H9 (cell line): ENCODE measurements around the gene EIF4E2. TPM values are rescaled to one million over a fixed set of nuclear protein-coding genes. Genes with fewer than 3 reads are reported as not detected.

Experiments
- DNase-seq: peaks from one replicate; pipeline ENCODE4 v3.0.0-alpha.2; 2017
- H2AFZ ChIP-seq: one replicate; pipeline ENCODE4 v1.6.1; 2013; ENCODE audit warnings: mild to moderate bottlenecking, low read length, control low read depth, moderate library complexity
- H2AK5ac ChIP-seq: 2 replicates; pipeline ENCODE4 v1.6.1; 2013; ENCODE audit warnings: low read length, control low read depth, mixed read lengths; ENCODE audit not compliant: insufficient read length
- H2BK120ac ChIP-seq: one replicate; pipeline ENCODE4 v1.6.1; 2013; ENCODE audit warnings: low read depth, mild to moderate bottlenecking, low read length, control low read depth, inconsistent platforms; ENCODE audit not compliant: poor library complexity, severe bottlenecking
- H2BK12ac ChIP-seq: 2 replicates; pipeline ENCODE4 v1.6.1; 2013; ENCODE audit warnings: low read length, control low read depth, mixed read lengths, low read depth; ENCODE audit not compliant: insufficient read length
- H2BK15ac ChIP-seq: 2 replicates; pipeline ENCODE4 v1.6.1; 2013; ENCODE audit warnings: low read depth, low read length, control low read depth
- H2BK20ac ChIP-seq: one replicate; pipeline ENCODE4 v1.6.1; 2013; ENCODE audit warnings: low read depth, mild to moderate bottlenecking, low read length, control low read depth, inconsistent platforms; ENCODE audit not compliant: poor library complexity, severe bottlenecking
- H2BK5ac ChIP-seq: 2 replicates; pipeline ENCODE4 v1.6.1; 2013; ENCODE audit warnings: low read length, control low read depth, mixed read lengths; ENCODE audit not compliant: insufficient read length
- H3K14ac ChIP-seq: 2 replicates; pipeline ENCODE4 v1.6.1; 2013; ENCODE audit warnings: low read length, control low read depth; ENCODE audit not compliant: insufficient read depth
- H3K18ac ChIP-seq: 2 replicates; pipeline ENCODE4 v1.6.1; 2013; ENCODE audit warnings: low read depth, mild to moderate bottlenecking, mixed read lengths, low read length, control low read depth; ENCODE audit not compliant: insufficient read length
- H3K23ac ChIP-seq: 2 replicates; pipeline ENCODE4 v1.6.1; 2013; ENCODE audit warnings: low read length, control low read depth, mixed read lengths, low read depth; ENCODE audit not compliant: insufficient read length
- H3K23me2 ChIP-seq: 2 replicates; pipeline ENCODE4 v1.6.1; 2013; ENCODE audit warnings: low read depth, mild to moderate bottlenecking, mixed read lengths, low read length, control low read depth; ENCODE audit not compliant: insufficient read length, poor library complexity, severe bottlenecking
- H3K27ac ChIP-seq: 2 replicates; pipeline ENCODE4 v1.5.1; 2013; ENCODE audit warnings: low read length, control low read depth, mixed read lengths, low read depth; ENCODE audit not compliant: insufficient read length
- H3K27me3 ChIP-seq: 2 replicates; pipeline ENCODE4 v1.6.1; 2013; ENCODE audit warnings: low read length, control low read depth, inconsistent platforms; ENCODE audit not compliant: insufficient read depth
- H3K4ac ChIP-seq: 2 replicates; pipeline ENCODE4 v1.6.1; 2013; ENCODE audit warnings: low read depth, mild to moderate bottlenecking, control low read depth, inconsistent platforms, low read length, moderate library complexity
- H3K4me1 ChIP-seq: 2 replicates; pipeline ENCODE4 v1.6.1; 2013; ENCODE audit warnings: low read length, control low read depth, inconsistent platforms; ENCODE audit not compliant: insufficient read depth
- H3K4me2 ChIP-seq: 2 replicates; pipeline ENCODE4 v1.6.1; 2013; ENCODE audit warnings: low read length, control low read depth, mixed read lengths; ENCODE audit not compliant: insufficient read length, insufficient read depth
- H3K56ac ChIP-seq: 2 replicates; pipeline ENCODE4 v1.6.1; 2013; ENCODE audit warnings: low read depth, mild to moderate bottlenecking, mixed read lengths, low read length, control low read depth; ENCODE audit not compliant: insufficient read length
- H3K79me1 ChIP-seq: 2 replicates; pipeline ENCODE4 v1.6.1; 2013; ENCODE audit warnings: low read depth, mild to moderate bottlenecking, moderate library complexity, low read length, control low read depth, inconsistent platforms; ENCODE audit not compliant: insufficient read depth, poor library complexity, severe bottlenecking
- H3K79me2 ChIP-seq: 2 replicates; pipeline ENCODE4 v1.6.1; 2013; ENCODE audit warnings: low read length, control low read depth, inconsistent platforms; ENCODE audit not compliant: insufficient read depth
- H3K9ac ChIP-seq: 2 replicates; pipeline ENCODE4 v1.6.1; 2013; ENCODE audit warnings: low read length, control low read depth, mixed read lengths; ENCODE audit not compliant: insufficient read length; ENCODE audit errors: extremely low read depth
- H3K9me3 ChIP-seq: one replicate; pipeline ENCODE4 v1.6.1; 2013; ENCODE audit warnings: low read depth, low read length, inconsistent platforms; ENCODE audit not compliant: control insufficient read depth
- H3T11ph ChIP-seq: one replicate; pipeline ENCODE4 v1.6.1; 2013; ENCODE audit warnings: mild to moderate bottlenecking, low read length, control low read depth, inconsistent platforms
- H4K20me1 ChIP-seq: one replicate; pipeline ENCODE4 v1.6.1; 2013; ENCODE audit not compliant: control insufficient read depth, insufficient read length, insufficient read depth
- H4K5ac ChIP-seq: 2 replicates; pipeline ENCODE4 v1.6.1; 2013; ENCODE audit warnings: low read depth, mild to moderate bottlenecking, mixed read lengths, low read length, control low read depth; ENCODE audit not compliant: insufficient read length
- H4K8ac ChIP-seq: replicated peaks from 2 replicates; pipeline ENCODE4 v1.6.1; 2013; ENCODE audit warnings: low read length, control low read depth, mixed read lengths, low read depth; ENCODE audit not compliant: insufficient read length
- H4K91ac ChIP-seq: 2 replicates; pipeline ENCODE4 v1.6.1; 2013; ENCODE audit warnings: low read depth, mild to moderate bottlenecking, moderate library complexity, mixed read lengths, low read length, control low read depth; ENCODE audit not compliant: insufficient read length
- H3K27ac Mint-ChIP-seq, 3 experiments: 2 replicates in 2 of 3; 3 replicates in 1 of 3; pipeline ENCODE4 v1.8.0; 2020 to 2021; ENCODE audit warnings: mixed read lengths in 3 of 3, mild to moderate bottlenecking in 1 of 3, moderate library complexity in 1 of 3
- H3K27me3 Mint-ChIP-seq: 2 replicates; pipeline ENCODE4 v1.8.0; 2021; ENCODE audit warnings: low read depth, mild to moderate bottlenecking, moderate library complexity, mixed read lengths
- H3K36me3 Mint-ChIP-seq, 3 experiments: 2 replicates in 2 of 3; 3 replicates in 1 of 3; pipeline ENCODE4 v1.8.0; 2020 to 2021; ENCODE audit warnings: low read depth in 3 of 3, mixed read lengths in 3 of 3; ENCODE audit not compliant: insufficient read depth in 1 of 3
- H3K4me1 Mint-ChIP-seq, 2 experiments: 2 replicates each; pipeline ENCODE4 v1.8.0; 2020; ENCODE audit warnings: mixed read lengths in 2 of 2
- H3K4me3 Mint-ChIP-seq, 2 experiments: 2 replicates in 1 of 2; 3 replicates in 1 of 2; pipeline ENCODE4 v1.8.0; 2020 to 2021; ENCODE audit warnings: mild to moderate bottlenecking in 2 of 2, mixed read lengths in 2 of 2, moderate library complexity in 1 of 2
- H3K9me3 Mint-ChIP-seq, 2 experiments: 2 replicates in 1 of 2; 3 replicates in 1 of 2; pipeline ENCODE4 v1.8.0; 2020; ENCODE audit warnings: mild to moderate bottlenecking in 2 of 2, mixed read lengths in 2 of 2, moderate library complexity in 1 of 2
- WGBS: extraction: QIAGEN DNeasy Blood & Tissue Kit; methylation state at CpG from one replicate; pipeline ENCODE4 v1.1.7; 2013; ENCODE audit warnings: missing lambda C conversion rate, low lambda C conversion rate, mixed read lengths; ENCODE audit not compliant: insufficient read length; ENCODE audit errors: extremely low coverage; 5-methylcytosine and 5-hydroxymethylcytosine counted together
- total RNA-seq: library from RNA; stranded (reverse); gene quantifications from 2 replicates; pipeline ENCODE4 v1.2.1, GENCODE V29; 2021
- TF ChIP-seq, protein P1 (sequence below): fragments of 200-600 bp; sonication (generic); conservative IDR thresholded peaks from 3 replicates; pipeline ENCODE4 v1.8.0; 2021; ENCODE audit warnings: antibody characterized with exemption, mild to moderate bottlenecking

EIF4E2 gene
- total RNA-seq, 1 experiment from 2014 or later = 109 TPM

DNA sequence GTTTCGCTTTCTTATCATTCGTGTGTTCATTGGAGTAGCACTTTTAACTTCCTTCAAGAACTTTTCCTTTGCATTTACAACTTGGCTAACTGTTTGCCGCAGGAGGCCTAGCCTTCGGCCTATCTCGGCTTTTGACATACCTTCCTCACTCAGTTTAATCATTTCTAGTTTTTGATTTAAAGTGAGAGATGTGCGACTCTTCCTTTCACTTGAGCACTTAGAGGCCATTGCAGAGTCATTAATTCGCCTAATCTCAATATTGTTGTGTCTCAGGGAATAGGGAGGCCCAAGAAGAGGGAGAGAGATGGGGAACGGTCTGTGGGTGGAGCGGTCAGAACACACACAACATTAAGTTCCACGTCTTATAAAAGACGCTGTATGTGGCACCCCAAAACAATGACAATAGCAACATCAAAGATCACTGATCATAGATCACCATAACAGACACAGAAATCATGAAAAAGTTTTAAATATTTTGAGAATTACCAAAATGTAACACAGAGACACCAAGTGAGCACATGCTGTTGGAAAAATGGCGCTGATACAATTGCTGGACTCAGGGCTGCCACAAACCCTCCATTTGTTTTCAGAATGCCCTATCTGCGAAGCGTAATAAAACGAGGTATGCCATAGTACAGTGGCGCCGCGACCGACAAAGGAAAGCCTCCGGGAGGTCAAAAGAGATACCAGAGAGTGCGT, 685 bp upstream of the EIF4E2 start:
- no peak for DNase-seq
- H3K27me3 Mint-ChIP-seq = no peaks in the 10 kb centered on the region
- H3K79me2 ChIP-seq = peaks cover 8% of the 10 kb centered on the region; the same call in 1 of the 2 replicates
- peaks cover 33 to 51% (median 34%) of the 10 kb centered on the region in 3 experiments for H3K36me3 Mint-ChIP-seq
- no peak overlapping the region for H2BK20ac ChIP-seq
- H2BK15ac ChIP-seq = no peak overlapping the region; the same call in 1 of the 2 replicates
- H3K9ac ChIP-seq = peak overlapping the region; percentile 94
- no peak overlapping the region for H3K56ac ChIP-seq
- H4K8ac ChIP-seq = no peak overlapping the region
- TF ChIP-seq, protein P1, sequence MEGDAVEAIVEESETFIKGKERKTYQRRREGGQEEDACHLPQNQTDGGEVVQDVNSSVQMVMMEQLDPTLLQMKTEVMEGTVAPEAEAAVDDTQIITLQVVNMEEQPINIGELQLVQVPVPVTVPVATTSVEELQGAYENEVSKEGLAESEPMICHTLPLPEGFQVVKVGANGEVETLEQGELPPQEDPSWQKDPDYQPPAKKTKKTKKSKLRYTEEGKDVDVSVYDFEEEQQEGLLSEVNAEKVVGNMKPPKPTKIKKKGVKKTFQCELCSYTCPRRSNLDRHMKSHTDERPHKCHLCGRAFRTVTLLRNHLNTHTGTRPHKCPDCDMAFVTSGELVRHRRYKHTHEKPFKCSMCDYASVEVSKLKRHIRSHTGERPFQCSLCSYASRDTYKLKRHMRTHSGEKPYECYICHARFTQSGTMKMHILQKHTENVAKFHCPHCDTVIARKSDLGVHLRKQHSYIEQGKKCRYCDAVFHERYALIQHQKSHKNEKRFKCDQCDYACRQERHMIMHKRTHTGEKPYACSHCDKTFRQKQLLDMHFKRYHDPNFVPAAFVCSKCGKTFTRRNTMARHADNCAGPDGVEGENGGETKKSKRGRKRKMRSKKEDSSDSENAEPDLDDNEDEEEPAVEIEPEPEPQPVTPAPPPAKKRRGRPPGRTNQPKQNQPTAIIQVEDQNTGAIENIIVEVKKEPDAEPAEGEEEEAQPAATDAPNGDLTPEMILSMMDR = no peak
- peaks cover 9% of the 10 kb centered on the region for H3K23me2 ChIP-seq
- peak overlapping the region; percentile 21 for H3K27ac ChIP-seq
- no peak overlapping the region for H2AK5ac ChIP-seq
- peak overlapping the region; percentile 97 to 99 (median 98) for H3K27ac Mint-ChIP-seq
- no peak overlapping the region for H2AFZ ChIP-seq
- peak overlapping the region; percentile 41 for H4K5ac ChIP-seq
- H3K14ac ChIP-seq = peak overlapping the region; percentile 97
- no peak overlapping the region for H2BK120ac ChIP-seq
- peak overlapping the region; percentile 82 for H3K4me2 ChIP-seq
- H3K23ac ChIP-seq = no peak overlapping the region
- peaks cover 12 to 16% of the 10 kb centered on the region in 2 experiments for H3K4me1 Mint-ChIP-seq
- H3K18ac ChIP-seq = peak overlapping the region; percentile 83
- H2BK5ac ChIP-seq = no peak overlapping the region
- H3K9me3 ChIP-seq = no peaks in the 10 kb centered on the region
- H3K4ac ChIP-seq = no peak overlapping the region
- H3K4me1 ChIP-seq = no peaks in the 10 kb centered on the region; the same call in 1 of the 2 replicates
- peaks cover 17 to 18% of the 10 kb centered on the region in 2 experiments for H3K9me3 Mint-ChIP-seq
- no CpG with 5 or more reads among the region's 21 CpGs for WGBS
- no peak overlapping the region for H4K91ac ChIP-seq
- no peak overlapping the region for H3T11ph ChIP-seq
- no peaks in the 10 kb centered on the region for H4K20me1 ChIP-seq
- no peak overlapping the region for H2BK12ac ChIP-seq
- H3K4me3 Mint-ChIP-seq = peak overlapping the region; percentile 95 to 99
- H3K27me3 ChIP-seq = no peaks in the 10 kb centered on the region
- peaks cover 4% of the 10 kb centered on the region for H3K79me1 ChIP-seq
